Nephron (organoid): ENCODE data around the gene PRDM16.

Experiments used
- H3K27ac Mint-ChIP-seq, 3 experiments: 2 replicates each; pipeline ENCODE4 v1.8.0; 2020; ENCODE audit warnings: mixed read lengths in 3 of 3, mild to moderate bottlenecking in 2 of 3, moderate library complexity in 1 of 3
- H3K27me3 Mint-ChIP-seq: 2 replicates; pipeline ENCODE4 v1.8.0; 2021; ENCODE audit warnings: low read depth, mild to moderate bottlenecking, moderate library complexity, mixed read lengths
- H3K36me3 Mint-ChIP-seq: 2 replicates; pipeline ENCODE4 v1.8.0; 2020; ENCODE audit warnings: low read depth, mixed read lengths
- H3K4me1 Mint-ChIP-seq: 2 replicates; pipeline ENCODE4 v1.8.0; 2020; ENCODE audit warnings: mixed read lengths
- H3K4me3 Mint-ChIP-seq, 3 experiments: 2 replicates each; pipeline ENCODE4 v1.8.0; 2020; ENCODE audit warnings: mild to moderate bottlenecking in 3 of 3, mixed read lengths in 3 of 3, moderate library complexity in 2 of 3
- H3K9me3 Mint-ChIP-seq: 2 replicates; pipeline ENCODE4 v1.8.0; 2020; ENCODE audit warnings: mixed read lengths
- TF ChIP-seq, protein P1 (sequence below), 3 experiments: fragments of 200-600 bp; sonication (generic); IDR thresholded peaks; one replicate each; pipeline ENCODE4 v1.5.0; 2021; ENCODE audit warnings: antibody characterized with exemption in 3 of 3; ENCODE audit not compliant: unreplicated experiment in 3 of 3

PRDM16 gene

DNA sequence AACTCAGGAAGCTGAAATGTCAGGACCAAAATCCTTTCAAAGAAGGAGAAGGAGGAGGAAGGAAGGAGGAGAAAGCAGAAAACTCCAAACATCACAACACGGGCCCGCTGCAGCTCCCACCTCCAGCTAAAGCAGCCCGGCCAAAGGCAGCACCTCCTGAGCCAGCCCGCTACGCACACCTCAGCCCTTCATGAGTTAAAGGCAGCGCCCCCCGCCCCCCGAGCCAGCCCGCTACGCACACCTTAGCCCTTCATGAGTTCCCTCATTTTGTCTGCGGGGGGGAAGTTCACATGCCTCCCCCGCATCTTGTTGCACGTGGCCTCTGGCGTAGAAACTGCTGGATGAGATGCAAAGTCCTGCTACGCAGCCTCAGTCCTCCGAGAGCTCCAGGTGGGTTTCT lies 294.8 kb downstream of the PRDM16 start:
- no peaks in the 10 kb centered on the region for H3K36me3 Mint-ChIP-seq
- TF ChIP-seq, protein P1, sequence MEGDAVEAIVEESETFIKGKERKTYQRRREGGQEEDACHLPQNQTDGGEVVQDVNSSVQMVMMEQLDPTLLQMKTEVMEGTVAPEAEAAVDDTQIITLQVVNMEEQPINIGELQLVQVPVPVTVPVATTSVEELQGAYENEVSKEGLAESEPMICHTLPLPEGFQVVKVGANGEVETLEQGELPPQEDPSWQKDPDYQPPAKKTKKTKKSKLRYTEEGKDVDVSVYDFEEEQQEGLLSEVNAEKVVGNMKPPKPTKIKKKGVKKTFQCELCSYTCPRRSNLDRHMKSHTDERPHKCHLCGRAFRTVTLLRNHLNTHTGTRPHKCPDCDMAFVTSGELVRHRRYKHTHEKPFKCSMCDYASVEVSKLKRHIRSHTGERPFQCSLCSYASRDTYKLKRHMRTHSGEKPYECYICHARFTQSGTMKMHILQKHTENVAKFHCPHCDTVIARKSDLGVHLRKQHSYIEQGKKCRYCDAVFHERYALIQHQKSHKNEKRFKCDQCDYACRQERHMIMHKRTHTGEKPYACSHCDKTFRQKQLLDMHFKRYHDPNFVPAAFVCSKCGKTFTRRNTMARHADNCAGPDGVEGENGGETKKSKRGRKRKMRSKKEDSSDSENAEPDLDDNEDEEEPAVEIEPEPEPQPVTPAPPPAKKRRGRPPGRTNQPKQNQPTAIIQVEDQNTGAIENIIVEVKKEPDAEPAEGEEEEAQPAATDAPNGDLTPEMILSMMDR (IDR thresholded peaks at IDR 0.05; ENCODE audit: unreplicated experiment in 3 of 3) = no peak
- H3K4me1 Mint-ChIP-seq = peaks cover 34% of the 10 kb centered on the region
- peaks cover 94% of the 10 kb centered on the region for H3K27me3 Mint-ChIP-seq
- H3K27ac Mint-ChIP-seq = no peak overlapping the region
- no peak overlapping the region for H3K4me3 Mint-ChIP-seq
- H3K9me3 Mint-ChIP-seq = peaks cover 3% of the 10 kb centered on the region

DNA sequence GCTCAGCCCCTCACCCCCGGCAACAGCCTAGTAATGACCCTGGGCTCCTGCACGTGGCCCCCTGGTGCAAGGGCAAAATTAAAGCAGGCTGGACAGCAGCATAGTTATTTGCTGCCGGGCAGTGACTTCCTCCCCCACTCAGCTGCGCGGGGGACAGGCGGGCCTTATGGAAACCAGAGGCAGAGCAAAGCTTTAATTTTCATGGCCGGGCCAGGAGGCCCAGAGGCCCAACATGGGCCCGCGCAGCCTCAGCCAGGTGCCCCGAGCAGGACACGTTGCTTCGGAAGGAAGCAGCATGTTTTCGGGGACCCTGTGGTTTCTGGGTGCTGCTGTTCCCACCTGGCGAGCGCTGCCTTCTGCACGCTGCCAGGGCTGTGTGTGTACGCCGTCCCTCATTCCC lies 295.5 kb downstream of the PRDM16 start:
- peaks cover under 1% of the 10 kb centered on the region for H3K9me3 Mint-ChIP-seq
- H3K27ac Mint-ChIP-seq = no peak overlapping the region
- TF ChIP-seq, protein P1 (IDR thresholded peaks at IDR 0.05; ENCODE audit: unreplicated experiment in 3 of 3) = no peak
- peaks cover 94% of the 10 kb centered on the region for H3K27me3 Mint-ChIP-seq
- no peak overlapping the region for H3K4me3 Mint-ChIP-seq
- no peaks in the 10 kb centered on the region for H3K36me3 Mint-ChIP-seq
- peaks cover 37% of the 10 kb centered on the region for H3K4me1 Mint-ChIP-seq

DNA sequence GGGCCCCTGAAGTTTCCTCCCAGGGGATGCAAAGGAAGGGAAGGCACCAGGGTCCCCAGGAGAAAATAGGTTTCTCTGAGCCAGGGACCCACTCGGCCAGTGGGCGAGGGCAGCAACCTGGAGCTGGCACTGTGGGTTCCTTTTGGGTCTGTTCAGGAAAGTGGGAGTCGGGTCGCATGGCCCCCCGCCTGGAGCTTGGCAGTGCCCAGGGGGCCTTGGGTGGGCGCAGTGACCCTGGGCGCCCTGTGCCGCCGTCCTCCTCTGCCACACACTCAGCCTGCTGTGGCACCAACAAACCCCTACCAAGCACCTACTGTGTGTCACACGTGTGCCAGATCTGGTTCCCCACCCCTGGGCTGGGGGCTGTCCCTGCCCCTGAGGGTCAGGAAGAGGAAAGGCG lies 296.0 kb downstream of the PRDM16 start:
- Mint-ChIP-seq H3K4me3 (no peak overlapping the region), H3K27me3 (peaks cover 94% of the 10 kb centered on the region), H3K4me1 (peaks cover 37% of the 10 kb centered on the region), H3K9me3 (no peaks in the 10 kb centered on the region), H3K36me3 (no peaks in the 10 kb centered on the region), H3K27ac (no peak overlapping the region)
- TF ChIP-seq, protein P1 (IDR thresholded peaks at IDR 0.05; ENCODE audit: unreplicated experiment in 3 of 3) = no peak

DNA sequence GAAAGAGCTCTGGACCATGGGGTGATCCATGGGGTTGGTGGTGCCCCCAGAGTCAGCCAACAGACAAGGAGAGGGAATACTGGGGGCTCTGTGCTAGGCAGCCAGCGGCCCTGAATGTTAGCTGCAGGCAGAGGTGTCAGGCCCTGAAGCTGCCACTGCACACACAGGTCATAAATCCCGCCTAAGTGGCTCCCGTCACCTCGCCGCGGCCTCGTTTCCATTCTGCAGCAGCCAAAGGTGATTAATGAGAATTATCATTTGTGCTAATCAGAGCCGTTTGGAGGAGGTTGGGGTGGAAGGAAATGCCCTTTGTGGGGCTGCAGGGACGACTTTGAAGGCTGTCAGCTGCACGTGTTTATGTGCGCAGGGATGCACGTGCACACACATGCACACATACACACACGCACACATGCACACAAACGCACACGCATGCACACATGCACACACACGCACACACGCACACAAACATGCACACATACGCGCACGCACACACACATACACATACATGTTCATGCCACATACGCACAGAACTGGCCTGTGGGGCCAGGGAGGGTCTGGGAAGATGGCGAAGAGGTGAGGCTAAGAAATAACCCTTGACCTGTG lies 296.6 kb downstream of the PRDM16 start:
- peak overlapping the region in 1 of 3 experiments; percentile 33 for H3K27ac Mint-ChIP-seq
- TF ChIP-seq, protein P1 (IDR thresholded peaks at IDR 0.05; ENCODE audit: unreplicated experiment in 3 of 3) = no peak
- no peaks in the 10 kb centered on the region for H3K36me3 Mint-ChIP-seq
- peaks cover 94% of the 10 kb centered on the region for H3K27me3 Mint-ChIP-seq
- H3K4me3 Mint-ChIP-seq = peak overlapping the region in 1 of 3 experiments; percentile 54
- no peaks in the 10 kb centered on the region for H3K9me3 Mint-ChIP-seq
- H3K4me1 Mint-ChIP-seq = peaks cover 38% of the 10 kb centered on the region

DNA sequence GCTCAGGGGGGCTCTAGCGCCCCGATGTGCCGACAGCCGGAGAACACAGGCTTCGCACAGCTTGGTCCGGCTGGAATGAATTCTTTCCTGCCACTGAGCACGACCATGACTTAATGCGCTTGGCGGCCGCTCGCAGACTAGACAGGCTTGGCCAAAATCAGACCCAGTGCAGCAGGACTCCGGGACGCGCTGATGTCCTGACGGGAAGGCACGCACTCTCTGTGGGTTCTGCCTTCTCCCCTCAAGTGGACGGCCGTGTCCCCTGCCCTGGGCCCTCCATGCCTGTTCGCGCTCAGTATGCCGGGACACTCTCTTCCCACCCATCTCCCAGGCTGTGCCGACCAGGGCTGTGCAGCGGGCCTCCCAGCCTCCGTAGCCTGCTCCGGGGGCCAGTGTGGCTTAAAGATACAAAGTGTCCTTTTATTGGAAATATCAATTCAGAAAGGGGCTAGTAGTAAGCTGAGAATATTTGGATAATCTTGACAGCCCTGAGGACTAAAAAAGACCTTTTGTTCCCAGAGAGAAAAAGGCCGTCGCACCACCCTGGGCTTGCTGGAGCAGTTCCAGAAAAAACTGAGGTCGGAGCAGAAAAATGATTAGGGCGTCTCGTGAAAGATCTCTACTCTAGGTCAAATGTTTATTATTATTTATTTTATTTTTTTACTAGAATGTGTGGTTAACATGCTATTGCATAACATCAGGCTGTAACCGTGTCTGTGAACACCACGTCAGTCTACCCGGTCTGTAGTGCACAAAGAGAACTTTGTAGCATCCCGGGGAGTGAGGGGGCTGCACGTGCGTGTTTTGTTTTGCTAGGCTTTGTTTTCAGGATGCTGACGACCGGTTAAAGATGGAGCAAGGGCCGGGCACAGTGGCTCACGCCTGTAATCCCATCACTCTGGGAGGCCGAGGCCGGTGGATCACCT lies 297.4 kb downstream of the PRDM16 start:
- no peaks in the 10 kb centered on the region for H3K9me3 Mint-ChIP-seq

More for the DNA sequence above, 297.4 kb downstream of the PRDM16 start:
- H3K4me3 Mint-ChIP-seq = peak overlapping the region in 1 of 3 experiments; percentile 28
- TF ChIP-seq, protein P1 (IDR thresholded peaks at IDR 0.05; ENCODE audit: unreplicated experiment in 3 of 3) = no peak
- H3K27ac Mint-ChIP-seq = peak overlapping the region in 1 of 3 experiments; percentile 33
- H3K36me3 Mint-ChIP-seq = no peaks in the 10 kb centered on the region
- peaks cover 92% of the 10 kb centered on the region for H3K27me3 Mint-ChIP-seq
- H3K4me1 Mint-ChIP-seq = peaks cover 38% of the 10 kb centered on the region
